GM23248 (cell line): ENCODE measurements around the gene WBP2NL. TPM values are rescaled to one million over a fixed set of nuclear protein-coding genes. Genes with fewer than 3 reads are reported as not detected.

Experiments
- DNase-seq: peaks from one replicate; pipeline ENCODE4 v3.0.0-alpha.2; 2015
- H2AFZ ChIP-seq: fragments of 200-600 bp; sonication (generic); 2 replicates; pipeline ENCODE4 v1.6.1; 2016; ENCODE audit warnings: antibody characterized with exemption
- H3F3A ChIP-seq: fragments of 200-600 bp; sonication (generic); 2 replicates; pipeline ENCODE4 v1.6.1; 2016; ENCODE audit warnings: mild to moderate bottlenecking, antibody characterized with exemption, mixed run types; ENCODE audit not compliant: insufficient read depth
- H3K27ac ChIP-seq: fragments of 200-600 bp; sonication (generic); 2 replicates; pipeline ENCODE4 v1.5.1; 2016; ENCODE audit warnings: mild to moderate bottlenecking
- H3K27me3 ChIP-seq: fragments of 200-600 bp; sonication (generic); replicated peaks from 2 replicates; pipeline ENCODE4 v1.6.1; 2016; ENCODE audit warnings: mild to moderate bottlenecking; ENCODE audit not compliant: insufficient read depth
- H3K36me3 ChIP-seq: fragments of 200-600 bp; sonication (generic); 2 replicates; pipeline ENCODE4 v1.6.1; 2016; ENCODE audit warnings: low read depth, mild to moderate bottlenecking
- H3K4me1 ChIP-seq: fragments of 200-600 bp; sonication (generic); 2 replicates; pipeline ENCODE4 v1.6.1; 2016; ENCODE audit warnings: mild to moderate bottlenecking; ENCODE audit not compliant: insufficient read depth
- H3K4me2 ChIP-seq: fragments of 200-600 bp; sonication (generic); one replicate; pipeline ENCODE4 v1.6.1; 2016; ENCODE audit warnings: mild to moderate bottlenecking; ENCODE audit not compliant: unreplicated experiment
- H3K4me3 ChIP-seq: fragments of 200-600 bp; sonication (generic); 2 replicates; pipeline ENCODE4 v1.5.1; 2016; ENCODE audit warnings: mild to moderate bottlenecking
- H3K79me2 ChIP-seq: fragments of 200-600 bp; sonication (generic); 2 replicates; pipeline ENCODE4 v1.6.1; 2016; ENCODE audit warnings: mild to moderate bottlenecking; ENCODE audit not compliant: insufficient read depth
- H3K9ac ChIP-seq: fragments of 200-600 bp; sonication (generic); 2 replicates; pipeline ENCODE4 v1.6.1; 2016; ENCODE audit warnings: mild to moderate bottlenecking
- H3K9me2 ChIP-seq: fragments of 200-600 bp; sonication (generic); 2 replicates; pipeline ENCODE4 v1.6.1; 2016; ENCODE audit warnings: mixed run types, mild to moderate bottlenecking, moderate library complexity; ENCODE audit not compliant: insufficient read depth
- H3K9me3 ChIP-seq: fragments of 200-600 bp; sonication (generic); one replicate; pipeline ENCODE4 v1.6.1; 2017; ENCODE audit warnings: low read depth
- H4K20me1 ChIP-seq: fragments of 200-600 bp; sonication (generic); 2 replicates; pipeline ENCODE4 v1.6.0; 2016; ENCODE audit not compliant: insufficient read depth
- EZH2 ChIP-seq: fragments of 200-600 bp; sonication (generic); IDR thresholded peaks from 2 replicates; pipeline ENCODE4 v1.6.1; 2018; ENCODE audit warnings: antibody characterized with exemption, mild to moderate bottlenecking; ENCODE audit not compliant: insufficient read depth, poor library complexity, severe bottlenecking
- EZH2phosphoT487 ChIP-seq: fragments of 200-600 bp; sonication (generic); IDR thresholded peaks from 2 replicates; pipeline ENCODE4 v1.6.1; 2018; ENCODE audit warnings: antibody characterized with exemption, moderate library complexity, mild to moderate bottlenecking, low read depth; ENCODE audit not compliant: insufficient read depth
- WGBS, 2 experiments: methylation state at CpG; one replicate each; pipeline ENCODE4 v1.1.6; 2015 to 2017; ENCODE audit warnings: low lambda C conversion rate in 2 of 2, low coverage in 1 of 2; ENCODE audit errors: missing lambda C conversion rate in 2 of 2; 5-methylcytosine and 5-hydroxymethylcytosine counted together
- in situ Hi-C: fragments of 300-500 bp; cut with MboI; formaldehyde crosslinking; loops from 2 replicates; pipeline ENCODE4 v1.15.0; 2020
- polyA plus RNA-seq: library from polyadenylated mRNA; unstranded; fragments of >200 nt; fragmentation: Nextera tagmentation; extraction: Ambion mirVana; gene quantifications from 2 replicates; pipeline ENCODE4 v1.2.1, GENCODE V29; 2016
- total RNA-seq: library from RNA; depleted of rRNA; stranded (reverse); fragments of >200 nt; shearing (Covaris generic); gene quantifications from 2 replicates; pipeline ENCODE4 v1.2.3, GENCODE V29; 2014

The WBP2NL gene
- total and polyA plus RNA-seq, 2 experiments from 2014 or later = 0.14 to 0.43 TPM

GRCh38 chr22:42073621-42074041 is 75.0 kb downstream of the WBP2NL start:
- Histone ChIP-seq H3K4me1 (peaks cover 31% of the 10 kb centered on the region), H3K79me2 (peaks cover 36% of the 10 kb centered on the region), H3F3A (peaks cover 30% of the 10 kb centered on the region), H3K9ac (peak overlapping the region; percentile 99), H2AFZ (peak overlapping the region; percentile 79), H3K4me2 (peak overlapping the region; percentile 96), H3K4me3 (peak overlapping the region; percentile 77), H3K36me3 (no peaks in the 10 kb centered on the region), H3K9me3 (no peaks in the 10 kb centered on the region), H3K27ac (peak overlapping the region; percentile 75), H3K9me2 (no peaks in the 10 kb centered on the region), H4K20me1 (no peaks in the 10 kb centered on the region), H3K27me3 (no peaks in the 10 kb centered on the region)
- in situ Hi-C loops = no loop called here
- TF ChIP-seq EZH2phosphoT487 = no peak
- TF ChIP-seq EZH2 = no peak
- 49 to 51% methylated on average over 14 of the region's 14 CpGs for WGBS, 2 experiments
- no peak for DNase-seq

GRCh38 chr22:42074132-42074811 is 75.7 kb downstream of the WBP2NL start, which contains the start of gene PHETA2:
Gene PHETA2, plus strand, starts transcription at chr22:42074248. Its CDS starts 3,046 bp downstream, at chr22:42077294.
- H3K4me2 ChIP-seq = peak within 1 kb of the TSS; percentile 96

GRCh38 chr22:42074846-42075676 is 76.5 kb downstream of the WBP2NL start:
- H3K4me2 ChIP-seq = peak overlapping the region; percentile 96
- in situ Hi-C loops = no loop called here
- H3K4me3 ChIP-seq = peak overlapping the region; percentile 77
- peak overlapping the region; percentile 99 for H3K9ac ChIP-seq
- H3F3A ChIP-seq = peaks cover 36% of the 10 kb centered on the region
- TF ChIP-seq EZH2 (no peak), EZH2phosphoT487 (no peak)
- H4K20me1 ChIP-seq = no peaks in the 10 kb centered on the region
- H3K9me3 ChIP-seq = no peaks in the 10 kb centered on the region
- peak overlapping the region; percentile 79 for H2AFZ ChIP-seq
- WGBS, 2 experiments = 36% methylated on average over 9 of the region's 9 CpGs
- H3K9me2 ChIP-seq = no peaks in the 10 kb centered on the region
- no peaks in the 10 kb centered on the region for H3K27me3 ChIP-seq
- peaks cover 36% of the 10 kb centered on the region for H3K79me2 ChIP-seq
- H3K36me3 ChIP-seq = no peaks in the 10 kb centered on the region
- DNase-seq = no peak
- H3K4me1 ChIP-seq = peaks cover 31% of the 10 kb centered on the region
- H3K27ac ChIP-seq = peak overlapping the region; percentile 75

More at GRCh38 chr22:42074132-42074811, 75.7 kb downstream of the WBP2NL start, which contains the start of gene PHETA2:
- no peak for TF ChIP-seq EZH2
- TF ChIP-seq EZH2phosphoT487 = no peak
- in situ Hi-C loops = no loop called here
- Histone ChIP-seq H3K4me1 (peaks cover 37% of the 10 kb centered on the region), H2AFZ (peak within 1 kb of the TSS; percentile 79), H3K4me3 (peak within 1 kb of the TSS; percentile 77), H3F3A (peaks cover 35% of the 10 kb centered on the region), H3K9ac (peak within 1 kb of the TSS; percentile 99), H3K9me3 (no peaks in the 10 kb centered on the region), H4K20me1 (no peaks in the 10 kb centered on the region), H3K27me3 (no peaks in the 10 kb centered on the region), H3K9me2 (no peaks in the 10 kb centered on the region), H3K36me3 (no peaks in the 10 kb centered on the region), H3K27ac (peak within 1 kb of the TSS; percentile 75), H3K79me2 (peaks cover 36% of the 10 kb centered on the region)
- WGBS, 2 experiments = 1% methylated on average over 13 to 30 of the region's 55 CpGs
- peak; percentile 80 for DNase-seq

GRCh38 chr22:42076764-42077485 is 78.3 kb downstream of the WBP2NL start:
- TF ChIP-seq EZH2 = no peak
- no peak for TF ChIP-seq EZH2phosphoT487
- 78 to 84% methylated on average over 19 to 20 of the region's 20 CpGs for WGBS, 2 experiments
- Histone ChIP-seq H3F3A (peaks cover 35% of the 10 kb centered on the region), H4K20me1 (no peaks in the 10 kb centered on the region), H3K9ac (no peak overlapping the region), H3K9me3 (no peaks in the 10 kb centered on the region), H3K9me2 (no peaks in the 10 kb centered on the region), H2AFZ (no peak overlapping the region), H3K27ac (peak overlapping the region; percentile 5; the same call in 1 of the 2 replicates), H3K36me3 (no peaks in the 10 kb centered on the region), H3K4me1 (peaks cover 27% of the 10 kb centered on the region), H3K79me2 (peaks cover 48% of the 10 kb centered on the region), H3K27me3 (no peaks in the 10 kb centered on the region), H3K4me2 (no peak overlapping the region), H3K4me3 (no peak overlapping the region)
- in situ Hi-C loops = no loop called here
- no peak for DNase-seq
